Ishikawa (cell line): Measurements from ENCODE around the gene AATF.

Experiments used
- CEBPB ChIP-seq: IDR thresholded peaks from 2 replicates; pipeline ENCODE4 v1.6.1; 2012
- CREB1 ChIP-seq: IDR thresholded peaks from 2 replicates; pipeline ENCODE4 v1.6.1; 2012; ENCODE audit warnings: low read depth
- EGR1 ChIP-seq: IDR thresholded peaks from 2 replicates; pipeline ENCODE4 v1.6.1; 2012
- EP300 ChIP-seq: IDR thresholded peaks from 2 replicates; pipeline ENCODE4 v1.6.1; 2012; ENCODE audit warnings: borderline replicate concordance
- FOXM1 ChIP-seq: IDR thresholded peaks from 2 replicates; pipeline ENCODE4 v1.6.1; 2012; ENCODE audit warnings: low read depth, borderline replicate concordance
- REST ChIP-seq: IDR thresholded peaks from 2 replicates; pipeline ENCODE4 v1.6.1; 2012; ENCODE audit warnings: low read depth, mild to moderate bottlenecking
- TAF1 ChIP-seq: IDR thresholded peaks from 2 replicates; pipeline ENCODE4 v1.6.1; 2012; ENCODE audit warnings: low read depth, mild to moderate bottlenecking
- TF ChIP-seq, protein P1 (sequence below): IDR thresholded peaks from 2 replicates; pipeline ENCODE4 v1.6.1; 2012

- TF ChIP-seq CEBPB, result no peak
- no peak for TF ChIP-seq EP300
- TF ChIP-seq CREB1, result no peak
- TF ChIP-seq EGR1, result no peak
- TF ChIP-seq, protein P1, sequence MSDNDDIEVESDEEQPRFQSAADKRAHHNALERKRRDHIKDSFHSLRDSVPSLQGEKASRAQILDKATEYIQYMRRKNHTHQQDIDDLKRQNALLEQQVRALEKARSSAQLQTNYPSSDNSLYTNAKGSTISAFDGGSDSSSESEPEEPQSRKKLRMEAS, result no peak
- TF ChIP-seq FOXM1, result no peak
- TF ChIP-seq REST, result no peak
- no peak for TF ChIP-seq TAF1
Observed at GRCh38 chr17:37081287-37081686, 132.5 kb downstream of the AATF start.
